ENCODE measurements around the gene GK. TPM values are rescaled to one million over a fixed set of nuclear protein-coding genes. Genes with fewer than 3 reads are reported as not detected.
"Not testable (repeated sequence)": the region's sequence is repeated elsewhere in the genome, so short reads cannot be mapped to it uniquely, and the experiment has no call there.

The GK gene
- polyA plus RNA-seq, 2 of the 4 experiments (the other 2 are of a cell fraction): 1.4 to 7.1 TPM

- no peaks in the 10 kb centered on the region for H3K9me3 ChIP-seq
- CTCF ChIA-PET: interaction anchor here (0.6 to 1.4 kb wide), 6 partner anchors 9 to 85 kb away, joined by 3 read pairs; no protein-coding TSS in a partner anchor
- 18% methylated on average over 4 of the region's 4 CpGs for WGBS (ENCODE audit: missing lambda C conversion rate)
- no peak overlapping the region for H3K27ac ChIP-seq
- TF ChIP-seq SMC3 (IDR thresholded peaks at IDR 0.05): peak; percentile 29; the same call in 1 of the 3 replicates
- TF ChIP-seq RAD21 (conservative IDR thresholded peaks at IDR 0.05 in 1 of 2, IDR thresholded peaks at IDR 0.05 in 1 of 2): peak; percentile 44 to 53; a peak in 4 of 5 replicates
- TF ChIP-seq CTCF (IDR thresholded peaks at IDR 0.05): peak; percentile 40
- TF ChIP-seq KDM5A (IDR thresholded peaks at IDR 0.05): no peak
- H3K4me1 ChIP-seq: no peaks in the 10 kb centered on the region
- DNase-seq (ENCODE audit: low read depth in 1 of 2, low spot score in 1 of 2) (no peak), ATAC-seq (no peak), FAIRE-seq (no peak)
- POLR2A ChIA-PET: no interaction called here
- H3K4me3 ChIP-seq: no peak overlapping the region
- no peak overlapping the region for H3K4me2 ChIP-seq
These were observed 17.6 kb upstream of the GK start for GRCh38 chrX:30635630-30636029.

- WGBS (ENCODE audit: missing lambda C conversion rate): 85% methylated on average over 8 of the region's 8 CpGs
- POLR2A ChIA-PET: no interaction called here
- TF ChIP-seq CHD4 (IDR thresholded peaks at IDR 0.05; ENCODE audit: borderline replicate concordance): no peak
- TF ChIP-seq ZC3H11A (IDR thresholded peaks at IDR 0.05): peak; percentile 51
- no peak for TF ChIP-seq MYC (IDR thresholded peaks at IDR 0.05; ENCODE audit: borderline replicate concordance, low read length)
- TF ChIP-seq PBX3 (IDR thresholded peaks at IDR 0.05): no peak
- no peak for TF ChIP-seq USF2 (IDR thresholded peaks at IDR 0.05)
These were observed 15.1 kb upstream of the GK start for GRCh38 chrX:30637874-30638815.

GRCh38 chrX:30639702-30640101, 13.5 kb upstream of the GK start:
- CTCF ChIA-PET; H3K27ac ChIP-seq; FAIRE-seq; H3K9me3 ChIP-seq; ATAC-seq; H3K4me2 ChIP-seq; H3K4me1 ChIP-seq; H3K4me3 ChIP-seq; POLR2A ChIA-PET; DNase-seq (ENCODE audit: low read depth in 1 of 2, low spot score in 1 of 2): not testable (repeated sequence)
- 76% methylated on average over 5 of the region's 5 CpGs for WGBS (ENCODE audit: missing lambda C conversion rate)

More at GRCh38 chrX:30637874-30638815, 15.1 kb upstream of the GK start:
- Histone ChIP-seq H3K4me2 (no peak overlapping the region), H3K9me3 (no peaks in the 10 kb centered on the region), H3K4me3 (no peak overlapping the region), H3K27ac (no peak overlapping the region), H3K4me1 (no peaks in the 10 kb centered on the region)
- CTCF ChIA-PET: interaction anchor here (1.5 kb wide), 1 partner anchor 76 kb away, joined by 3 read pairs; no protein-coding TSS in a partner anchor
- ATAC-seq (no peak), DNase-seq (ENCODE audit: low read depth in 1 of 2, low spot score in 1 of 2) (no peak), FAIRE-seq (no peak)

GRCh38 chrX:30642642-30643041, 10.6 kb upstream of the GK start:
- CTCF ChIA-PET: no interaction called here
- TF ChIP-seq KDM5A (IDR thresholded peaks at IDR 0.05) (no peak), GATA3 (IDR thresholded peaks at IDR 0.05; ENCODE audit: borderline replicate concordance) (no peak), CTCF (IDR thresholded peaks at IDR 0.05) (no peak), MAFK (IDR thresholded peaks at IDR 0.05; ENCODE audit: partially characterized antibody) (no peak), EHF (CRISPR knock-in tag; IDR thresholded peaks at IDR 0.05) (no peak), RCOR1 (IDR thresholded peaks at IDR 0.05; ENCODE audit: low read depth, low read length) (no peak), KDM1A (IDR thresholded peaks at IDR 0.05; ENCODE audit: low read depth) (no peak), POLR2AphosphoS2 (conservative IDR thresholded peaks at IDR 0.05; ENCODE audit: low read length) (no peak)
- FAIRE-seq (no peak), ATAC-seq (no peak), DNase-seq (ENCODE audit: low read depth in 1 of 2, low spot score in 1 of 2) (no peak)
- H3K9me3 ChIP-seq: no peaks in the 10 kb centered on the region
- H3K4me1 ChIP-seq: no peaks in the 10 kb centered on the region
- WGBS (ENCODE audit: missing lambda C conversion rate): 76% methylated on average over 3 of the region's 3 CpGs
- POLR2A ChIA-PET: no interaction called here
- H3K4me3 ChIP-seq: no peak overlapping the region
- H3K4me2 ChIP-seq: no peak overlapping the region
- H3K27ac ChIP-seq: no peak overlapping the region
